Mesenchymal stem cell (in vitro differentiated cells and primary cell): ENCODE results near the gene SKIDA1.

Source experiments
- DNase-seq: peaks from one replicate; pipeline ENCODE4 v3.0.0-alpha.2; 2013
- H2AFZ ChIP-seq: one replicate; pipeline ENCODE4 v1.6.1; 2013; ENCODE audit warnings: low read depth, mild to moderate bottlenecking, control low read depth, inconsistent platforms, low read length, moderate library complexity
- H2AK5ac ChIP-seq: 2 replicates; pipeline ENCODE4 v1.6.1; 2013; ENCODE audit warnings: low read length, moderate library complexity, mild to moderate bottlenecking, inconsistent platforms; ENCODE audit not compliant: severe bottlenecking
- H2BK120ac ChIP-seq: one replicate; pipeline ENCODE4 v1.6.1; 2013; ENCODE audit warnings: low read depth, mild to moderate bottlenecking, inconsistent platforms, low read length, moderate library complexity
- H2BK12ac ChIP-seq, 2 experiments: one replicate each; pipeline ENCODE4 v1.6.1; 2013; ENCODE audit warnings: inconsistent platforms in 2 of 2, low read length in 2 of 2, mild to moderate bottlenecking in 2 of 2, moderate library complexity in 2 of 2, control low read depth in 1 of 2
- H2BK15ac ChIP-seq: one replicate; pipeline ENCODE4 v1.6.1; 2013; ENCODE audit warnings: mild to moderate bottlenecking, low read depth, inconsistent platforms; ENCODE audit not compliant: poor library complexity, severe bottlenecking
- H2BK5ac ChIP-seq: 2 replicates; pipeline ENCODE4 v1.6.1; 2013; ENCODE audit warnings: low read depth, mild to moderate bottlenecking, low read length, control low read depth, inconsistent platforms; ENCODE audit not compliant: poor library complexity, severe bottlenecking
- H3K14ac ChIP-seq, 2 experiments: one replicate each; pipeline ENCODE4 v1.6.1; 2013; ENCODE audit warnings: inconsistent platforms in 2 of 2, low read length in 2 of 2, control low read depth in 1 of 2, mild to moderate bottlenecking in 1 of 2, moderate library complexity in 1 of 2
- H3K18ac ChIP-seq, 2 experiments: one replicate each; pipeline ENCODE4 v1.6.1; 2013; ENCODE audit warnings: inconsistent platforms in 2 of 2, low read length in 2 of 2, control low read depth in 1 of 2, low read depth in 1 of 2, mild to moderate bottlenecking in 1 of 2
- H3K23ac ChIP-seq, 2 experiments: one replicate each; pipeline ENCODE4 v1.6.1; 2013; ENCODE audit warnings: inconsistent platforms in 2 of 2, low read length in 2 of 2, mild to moderate bottlenecking in 2 of 2, moderate library complexity in 2 of 2, control low read depth in 1 of 2
- H3K27ac ChIP-seq: 2 replicates; pipeline ENCODE4 v1.5.1; 2013; ENCODE audit warnings: mild to moderate bottlenecking, moderate library complexity, low read length, control low read depth, inconsistent platforms; ENCODE audit not compliant: poor library complexity, severe bottlenecking
- H3K27me3 ChIP-seq, 2 experiments: 2 replicates each; pipeline versions ENCODE4 v1.6.1 to v1.7.0; 2013; ENCODE audit warnings: low read length in 2 of 2, mild to moderate bottlenecking in 2 of 2, moderate library complexity in 2 of 2, control low read depth in 1 of 2, inconsistent platforms in 1 of 2; ENCODE audit not compliant: control insufficient read depth in 1 of 2, insufficient read depth in 1 of 2
- H3K36me3 ChIP-seq, 2 experiments: 2 replicates each; pipeline versions ENCODE4 v1.6.1 to v1.7.0; 2013; ENCODE audit warnings: low read length in 2 of 2, control low read depth in 1 of 2, inconsistent platforms in 1 of 2, low read depth in 1 of 2, mild to moderate bottlenecking in 1 of 2; ENCODE audit not compliant: insufficient read depth in 2 of 2, control insufficient read depth in 1 of 2
- H3K4ac ChIP-seq, 2 experiments: one replicate each; pipeline ENCODE4 v1.6.1; 2013; ENCODE audit warnings: inconsistent platforms in 2 of 2, low read length in 2 of 2, mild to moderate bottlenecking in 2 of 2, moderate library complexity in 2 of 2, control low read depth in 1 of 2, low read depth in 1 of 2
- H3K4me1 ChIP-seq: 2 replicates; pipeline ENCODE4 v1.6.1; 2013; ENCODE audit warnings: low read depth, low read length, control low read depth; ENCODE audit not compliant: control insufficient read depth, insufficient read depth
- H3K4me2 ChIP-seq: 2 replicates; pipeline ENCODE4 v1.6.1; 2013; ENCODE audit warnings: low read length, mild to moderate bottlenecking, inconsistent platforms; ENCODE audit not compliant: poor library complexity, severe bottlenecking
- H3K4me3 ChIP-seq, 2 experiments: 2 replicates each; pipeline versions ENCODE4 v1.5.1 to v1.7.0; 2013; ENCODE audit warnings: low read length in 2 of 2, mild to moderate bottlenecking in 2 of 2, control low read depth in 1 of 2, low read depth in 1 of 2; ENCODE audit not compliant: insufficient read depth in 1 of 2
- H3K79me1 ChIP-seq: replicated peaks from 2 replicates; pipeline ENCODE4 v1.6.1; 2013; ENCODE audit warnings: mild to moderate bottlenecking, control low read depth, low read length, inconsistent platforms; ENCODE audit not compliant: poor library complexity, severe bottlenecking
- H3K9ac ChIP-seq: 2 replicates; pipeline ENCODE4 v1.7.0; 2013; ENCODE audit warnings: mild to moderate bottlenecking, low read length, moderate library complexity
- H3K9me3 ChIP-seq: 2 replicates; pipeline ENCODE4 v1.7.0; 2013; ENCODE audit warnings: mild to moderate bottlenecking, low read length; ENCODE audit not compliant: control insufficient read depth
- H4K8ac ChIP-seq: one replicate; pipeline ENCODE4 v1.6.1; 2013; ENCODE audit warnings: inconsistent platforms, mild to moderate bottlenecking, low read length, moderate library complexity
- H4K91ac ChIP-seq: one replicate; pipeline ENCODE4 v1.6.1; 2013; ENCODE audit warnings: mild to moderate bottlenecking, low read length, inconsistent platforms
- WGBS: methylation state at CpG from one replicate; pipeline ENCODE4 v1.1.7; 2013; ENCODE audit warnings: mixed read lengths; 5-methylcytosine and 5-hydroxymethylcytosine counted together

Gene SKIDA1

DNA sequence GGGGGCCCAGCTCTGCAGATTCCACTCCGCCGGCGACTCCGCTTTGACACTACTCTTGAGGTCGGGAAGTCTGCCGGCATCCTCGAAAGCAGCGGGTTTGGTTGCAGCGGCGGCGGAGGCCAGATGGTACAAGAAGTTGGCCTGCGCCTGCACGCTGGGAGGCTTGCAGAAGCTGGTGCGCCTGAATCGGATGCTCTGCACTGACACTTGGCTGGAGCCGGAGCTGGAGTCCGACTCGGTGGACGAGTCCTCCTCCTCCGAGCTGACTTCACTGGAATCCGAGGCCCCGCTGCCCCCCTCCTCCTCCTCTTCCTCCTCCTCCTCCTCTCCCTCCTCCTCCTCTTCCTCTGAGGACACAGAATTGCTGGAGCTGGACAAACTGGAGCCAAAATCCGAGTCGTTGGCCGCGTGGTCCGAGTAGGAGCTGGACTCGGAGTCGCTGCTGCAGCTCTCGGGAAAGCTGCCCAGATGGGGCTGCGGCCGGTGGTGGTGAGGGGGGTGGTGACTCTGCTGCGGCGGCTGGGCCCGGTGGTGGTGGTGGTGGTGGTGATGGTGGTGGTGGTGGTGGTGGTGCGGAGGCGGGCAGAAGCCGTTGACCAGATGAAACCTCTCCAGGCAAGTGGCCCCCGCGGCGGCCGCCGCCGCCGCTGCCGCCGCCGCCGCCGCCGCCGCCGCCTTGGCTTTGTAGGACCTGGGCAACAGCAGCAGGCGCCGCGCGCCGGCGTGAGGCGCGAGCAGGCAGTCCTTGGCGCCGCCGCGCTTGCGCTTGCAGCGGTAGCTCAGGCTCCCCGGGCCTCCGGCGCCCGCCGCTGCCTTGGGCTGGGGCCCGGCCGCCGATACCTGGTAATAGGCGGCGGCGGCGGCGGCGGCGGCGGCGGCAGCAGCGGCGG is 9.0 kb downstream of the SKIDA1 start:
- Histone ChIP-seq H3K79me1 (no peaks in the 10 kb centered on the region), H3K4me1 (peaks cover 4% of the 10 kb centered on the region), H3K27me3 (no peaks in the 10 kb centered on the region), H3K18ac (peak overlapping the region; percentile 86 to 98), H2AK5ac (no peak overlapping the region), H2BK5ac (peak overlapping the region; percentile 95), H2BK120ac (peak overlapping the region; percentile 88), H3K4me3 (peak overlapping the region; percentile 73 to 86), H2BK15ac (peak overlapping the region; percentile 89), H4K8ac (peak overlapping the region; percentile 90), H3K27ac (peak overlapping the region; percentile 21), H4K91ac (peak overlapping the region; percentile 95), H3K9ac (peak overlapping the region; percentile 81), H2BK12ac (peak overlapping the region; percentile 77 to 91), H3K4me2 (peak overlapping the region; percentile 75), H3K4ac (peak overlapping the region; percentile 85 to 99), H3K23ac (peak overlapping the region; percentile 37 to 76), H2AFZ (peak overlapping the region; percentile 68), H3K9me3 (no peaks in the 10 kb centered on the region), H3K36me3 (no peaks in the 10 kb centered on the region), H3K14ac (peak overlapping the region in 1 of 2 experiments; percentile 57)
- peak; percentile 76 for DNase-seq
- WGBS, result under 1% methylated on average over 64 of the region's 86 CpGs

DNA sequence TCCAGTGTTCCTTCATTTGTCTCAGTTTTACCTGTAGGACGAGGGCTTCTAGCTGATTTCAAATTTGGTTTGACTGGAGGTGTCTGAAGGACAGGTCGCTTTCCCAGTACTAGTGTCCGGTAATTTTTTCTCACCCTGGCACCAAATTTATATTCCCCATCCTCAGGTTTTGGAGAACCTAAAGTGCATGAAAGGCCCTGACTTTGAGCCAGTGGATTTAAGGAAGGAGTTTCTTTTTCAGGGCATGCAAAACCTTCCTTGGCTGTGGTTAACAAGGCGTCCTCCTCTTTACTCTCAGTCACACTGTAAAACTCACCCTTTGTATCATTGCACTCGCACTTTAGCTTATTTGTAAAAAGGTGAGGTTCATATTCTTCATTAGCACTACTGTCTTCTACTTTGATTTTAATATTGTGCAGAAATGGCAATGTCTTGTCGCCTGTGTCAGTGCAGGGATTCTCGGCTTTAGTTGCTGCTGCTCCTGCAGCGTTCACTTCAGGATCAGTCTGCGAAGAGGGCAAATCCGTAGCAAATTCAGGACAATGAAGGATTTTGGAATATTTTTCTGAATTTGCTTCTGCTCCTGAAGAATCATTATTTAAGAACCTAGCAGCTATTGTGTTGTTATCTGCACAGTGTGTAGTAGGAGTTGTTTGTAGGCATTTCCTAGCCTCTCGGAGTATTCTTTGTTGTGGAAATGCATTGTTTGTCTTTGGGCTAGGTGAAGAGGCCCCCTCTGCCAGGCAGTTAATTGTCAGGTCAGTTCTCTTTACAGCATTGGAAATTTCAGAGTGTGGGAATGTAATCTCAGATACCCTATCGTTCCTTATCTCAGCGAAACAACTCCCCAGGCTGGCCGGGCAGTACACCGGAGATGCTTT is 9.9 kb downstream of the SKIDA1 start:
- Histone ChIP-seq H2BK120ac (peak overlapping the region; percentile 88), H2BK15ac (no peak overlapping the region), H3K14ac (peak overlapping the region in 1 of 2 experiments; percentile 74), H3K9me3 (no peaks in the 10 kb centered on the region), H3K9ac (peak overlapping the region; percentile 81), H3K23ac (peak overlapping the region in 1 of 2 experiments; percentile 37), H3K4me2 (peak overlapping the region; percentile 75), H3K27ac (peak overlapping the region; percentile 21), H4K8ac (peak overlapping the region; percentile 90), H3K27me3 (no peaks in the 10 kb centered on the region), H3K4me1 (peaks cover 6% of the 10 kb centered on the region), H2BK12ac (peak overlapping the region in 1 of 2 experiments; percentile 91), H3K4me3 (peak overlapping the region; percentile 73 to 85), H3K18ac (peak overlapping the region; percentile 86 to 98), H3K4ac (peak overlapping the region; percentile 86 to 99), H3K79me1 (no peaks in the 10 kb centered on the region), H4K91ac (peak overlapping the region; percentile 95), H2BK5ac (no peak overlapping the region), H2AFZ (no peak overlapping the region), H2AK5ac (peak overlapping the region; percentile 80), H3K36me3 (no peaks in the 10 kb centered on the region)
- WGBS, result 2% methylated on average over 12 of the region's 15 CpGs
- no peak for DNase-seq

DNA sequence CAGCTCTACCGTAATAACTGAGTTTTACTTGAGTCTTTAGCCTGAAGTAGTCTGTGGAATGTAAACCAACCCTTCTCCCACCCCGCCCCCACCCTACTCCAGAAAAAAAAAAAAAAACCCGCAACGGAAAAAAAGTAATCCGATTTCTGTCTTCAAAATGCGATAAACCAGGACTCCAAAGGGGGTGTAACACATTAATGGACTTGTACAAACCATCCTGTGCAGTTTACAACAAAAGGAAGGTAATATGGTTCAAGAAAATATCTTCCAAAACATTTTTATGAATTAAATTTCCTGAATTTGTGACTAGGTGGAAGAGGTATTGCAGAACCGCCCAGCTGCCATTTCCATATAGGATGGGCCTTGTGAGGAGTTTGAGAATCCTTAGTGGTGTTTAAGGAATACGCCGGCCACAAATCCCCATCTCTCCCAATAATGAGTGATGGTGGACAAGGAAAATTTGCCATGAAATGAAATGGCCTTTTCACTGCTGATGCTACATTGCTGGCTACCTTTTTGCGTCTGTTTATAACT is 10.6 kb downstream of the SKIDA1 start:
- H3K4me2 ChIP-seq, result peak overlapping the region; percentile 75
- H3K9ac ChIP-seq, result peak overlapping the region; percentile 81
- H3K23ac ChIP-seq, result no peak overlapping the region
- peaks cover 13% of the 10 kb centered on the region for H3K4me1 ChIP-seq
- no peak overlapping the region for H3K4me3 ChIP-seq
- H3K79me1 ChIP-seq, result no peaks in the 10 kb centered on the region
- no peaks in the 10 kb centered on the region for H3K36me3 ChIP-seq
- no peak overlapping the region for H2AFZ ChIP-seq
- peak overlapping the region; percentile 12 for H4K8ac ChIP-seq
- peak overlapping the region; percentile 5 for H3K27ac ChIP-seq
- no peak overlapping the region for H4K91ac ChIP-seq
- peak overlapping the region; percentile 58 for H2BK120ac ChIP-seq
- H2AK5ac ChIP-seq, result peak overlapping the region; percentile 80
- DNase-seq, result no peak
- no peak overlapping the region for H2BK12ac ChIP-seq
- H3K9me3 ChIP-seq, result no peaks in the 10 kb centered on the region
- H3K4ac ChIP-seq, result peak overlapping the region; percentile 54 to 86
- no peak overlapping the region for H3K14ac ChIP-seq
- WGBS, result 0% methylated on average over 3 of the region's 10 CpGs
- no peak overlapping the region for H2BK15ac ChIP-seq
- no peaks in the 10 kb centered on the region for H3K27me3 ChIP-seq
- H3K18ac ChIP-seq, result peak overlapping the region; percentile 16 to 78
- no peak overlapping the region for H2BK5ac ChIP-seq
